PC-9 (cell line): ENCODE data around the gene MYO7B. TPM values are rescaled to one million over a fixed set of nuclear protein-coding genes. Genes with fewer than 3 reads are reported as not detected.

ENCODE experiments used
- BruUV-seq: library from RNA; stranded (reverse); fragments of 400-500 nt; replicated peaks from 2 replicates; lab custom pipeline; 2021; lab: Mats Ljungman, UMichigan
- CTCF ChIA-PET: fragments of 300-600 bp; sonication (Branson Sonifier 250); formaldehyde crosslinking; loops from one replicate; lab custom pipeline; 2022; ENCODE audit warnings: antibody characterized with exemption; lab: Charles Lee
- POLR2A ChIA-PET: fragments of 300-600 bp; sonication (Branson Sonifier 250); formaldehyde crosslinking; loops from one replicate; lab custom pipeline; 2022; ENCODE audit warnings: antibody characterized with exemption; ENCODE audit not compliant: unreplicated experiment; lab: Charles Lee
- DNase-seq, 2 experiments: peaks; one replicate each; pipeline versions ENCODE4 v3.0.0 to v3.0.0-alpha.2; 2015 to 2022; ENCODE audit warnings: mixed read lengths in 1 of 2
- H2AFZ ChIP-seq: fragments of 200-600 bp; sonication (generic); 2 replicates; pipeline ENCODE4 v1.8.1; 2017; ENCODE audit warnings: antibody characterized with exemption
- H3F3A ChIP-seq: fragments of 200-600 bp; sonication (generic); 2 replicates; pipeline ENCODE4 v1.8.1; 2017; ENCODE audit warnings: antibody characterized with exemption, mild to moderate bottlenecking, low read depth; ENCODE audit not compliant: insufficient read depth
- H3K27ac ChIP-seq: fragments of 200-600 bp; sonication (generic); 2 replicates; pipeline ENCODE4 v1.6.1; 2016; ENCODE audit warnings: mixed run types
- H3K27me3 ChIP-seq: fragments of 200-600 bp; sonication (generic); 2 replicates; pipeline ENCODE4 v1.6.1; 2016; ENCODE audit warnings: low read depth, mixed run types; ENCODE audit not compliant: insufficient read depth
- H3K36me3 ChIP-seq: fragments of 200-600 bp; sonication (generic); 2 replicates; pipeline ENCODE4 v1.6.1; 2016; ENCODE audit warnings: low read depth, mixed run types
- H3K4me1 ChIP-seq: fragments of 200-600 bp; sonication (generic); replicated peaks from 2 replicates; pipeline ENCODE4 v1.6.1; 2016; ENCODE audit warnings: mixed run types; ENCODE audit not compliant: insufficient read depth
- H3K4me2 ChIP-seq: fragments of 200-600 bp; sonication (generic); 2 replicates; pipeline ENCODE4 v1.6.1; 2017; ENCODE audit warnings: mixed run types
- H3K4me3 ChIP-seq: fragments of 200-600 bp; sonication (generic); 2 replicates; pipeline ENCODE4 v1.6.1; 2016; ENCODE audit warnings: mixed run types
- H3K79me2 ChIP-seq: fragments of 200-600 bp; sonication (generic); 2 replicates; pipeline ENCODE4 v1.6.1; 2017; ENCODE audit warnings: low read depth, mixed run types
- H3K9me2 ChIP-seq: fragments of 200-600 bp; sonication (generic); 2 replicates; pipeline ENCODE4 v1.8.1; 2017; ENCODE audit warnings: mild to moderate bottlenecking; ENCODE audit not compliant: insufficient read depth
- H3K9me3 ChIP-seq: fragments of 200-600 bp; sonication (generic); 2 replicates; pipeline ENCODE4 v1.8.1; 2016; ENCODE audit warnings: low read depth; ENCODE audit not compliant: insufficient read depth
- H4K20me1 ChIP-seq: fragments of 200-600 bp; sonication (generic); 2 replicates; pipeline ENCODE4 v1.8.1; 2017; ENCODE audit not compliant: insufficient read depth
- CTCF ChIP-seq: fragments of 200-600 bp; sonication (generic); conservative IDR thresholded peaks from 2 replicates; pipeline ENCODE4 v1.6.1; 2017; ENCODE audit warnings: mixed run types, antibody characterized with exemption, mild to moderate bottlenecking, moderate library complexity
- EZH2 ChIP-seq: fragments of 200-600 bp; sonication (generic); IDR thresholded peaks from 2 replicates; pipeline ENCODE4 v1.8.0; 2017; ENCODE audit warnings: antibody characterized with exemption, low read depth
- intact Hi-C: fragments of 100-400 bp; cut with micrococcal nuclease; formaldehyde crosslinking; loops from one replicate; pipeline ENCODE4 v1.10.0; 2022; ENCODE audit not compliant: unreplicated experiment
- total RNA-seq: library from RNA; stranded (reverse); gene quantifications from 2 replicates; pipeline ENCODE4 v1.2.3, GENCODE V29; 2021

MYO7B gene
- total RNA-seq, 1 experiment from 2014 or later, result not detected

GRCh38 chr2:127564429-127565260 is 29.2 kb downstream of the MYO7B start:
- Histone ChIP-seq H3K36me3 (no peaks in the 10 kb centered on the region), H3K9me3 (no peaks in the 10 kb centered on the region), H3K9me2 (no peaks in the 10 kb centered on the region), H3K4me1 (no peaks in the 10 kb centered on the region), H2AFZ (no peak overlapping the region; the same call in 1 of the 2 replicates), H3F3A (no peaks in the 10 kb centered on the region), H3K4me3 (no peak overlapping the region), H3K4me2 (no peak overlapping the region), H4K20me1 (no peaks in the 10 kb centered on the region), H3K27me3 (peaks cover 23% of the 10 kb centered on the region), H3K79me2 (no peaks in the 10 kb centered on the region), H3K27ac (no peak overlapping the region)
- peak in 1 of 2 experiments; percentile 30 for DNase-seq
- POLR2A ChIA-PET, result no interaction called here
- BruUV-seq, result no TSS peak
- CTCF ChIA-PET, result no interaction called here
- TF ChIP-seq EZH2, result no peak
- no peak for TF ChIP-seq CTCF
- intact Hi-C loops, result no loop called here

- Histone ChIP-seq H3K9me2 (no peaks in the 10 kb centered on the region), H3F3A (no peaks in the 10 kb centered on the region), H2AFZ (no peak overlapping the region), H3K4me3 (no peak overlapping the region), H3K36me3 (no peaks in the 10 kb centered on the region), H3K4me1 (no peaks in the 10 kb centered on the region), H3K9me3 (no peaks in the 10 kb centered on the region), H3K4me2 (no peak overlapping the region), H3K79me2 (no peaks in the 10 kb centered on the region), H3K27me3 (peaks cover 21% of the 10 kb centered on the region; the same call in 1 of the 2 replicates), H4K20me1 (no peaks in the 10 kb centered on the region), H3K27ac (no peak overlapping the region)
- CTCF ChIA-PET, result no interaction called here
- POLR2A ChIA-PET, result no interaction called here
- no peak for TF ChIP-seq EZH2
- TF ChIP-seq CTCF, result no peak
- intact Hi-C loops, result no loop called here
- DNase-seq, result peak in 1 of 2 experiments; percentile 18
- no TSS peak for BruUV-seq
Measured at GRCh38 chr2:127565261-127566138, 30.0 kb downstream of the MYO7B start.

- H3K79me2 ChIP-seq, result no peaks in the 10 kb centered on the region
- ChIA-PET CTCF (no interaction called here), POLR2A (no interaction called here)
- no peak for TF ChIP-seq CTCF
- no peak for TF ChIP-seq EZH2
- H4K20me1 ChIP-seq, result no peaks in the 10 kb centered on the region
- no peak overlapping the region for H3K4me2 ChIP-seq
- peak in 1 of 2 experiments; percentile 10 for DNase-seq
- no peaks in the 10 kb centered on the region for H3K9me3 ChIP-seq
- no peak overlapping the region for H3K4me3 ChIP-seq
- intact Hi-C loops, result no loop called here
- no peak overlapping the region for H2AFZ ChIP-seq
- H3K36me3 ChIP-seq, result no peaks in the 10 kb centered on the region
- 0 out of 2 replicates have a peak, but pooled peaks cover 17% of the 10 kb centered on the region for H3K27me3 ChIP-seq
- no peaks in the 10 kb centered on the region for H3K9me2 ChIP-seq
- H3F3A ChIP-seq, result no peaks in the 10 kb centered on the region
- no TSS peak for BruUV-seq
- no peaks in the 10 kb centered on the region for H3K4me1 ChIP-seq
- H3K27ac ChIP-seq, result no peak overlapping the region
Measured at GRCh38 chr2:127566139-127566417, 30.6 kb downstream of the MYO7B start.
